GM18909 (cell line): ENCODE data around the gene DYNC2H1.

Source experiments
- ATAC-seq: cut with Tn5 transposase; IDR thresholded peaks from one replicate; pipeline ENCODE4 v1.9.1; 2021; ENCODE audit warnings: mild to moderate bottlenecking; ENCODE audit not compliant: unreplicated experiment, poor library complexity

DYNC2H1 gene

DNA sequence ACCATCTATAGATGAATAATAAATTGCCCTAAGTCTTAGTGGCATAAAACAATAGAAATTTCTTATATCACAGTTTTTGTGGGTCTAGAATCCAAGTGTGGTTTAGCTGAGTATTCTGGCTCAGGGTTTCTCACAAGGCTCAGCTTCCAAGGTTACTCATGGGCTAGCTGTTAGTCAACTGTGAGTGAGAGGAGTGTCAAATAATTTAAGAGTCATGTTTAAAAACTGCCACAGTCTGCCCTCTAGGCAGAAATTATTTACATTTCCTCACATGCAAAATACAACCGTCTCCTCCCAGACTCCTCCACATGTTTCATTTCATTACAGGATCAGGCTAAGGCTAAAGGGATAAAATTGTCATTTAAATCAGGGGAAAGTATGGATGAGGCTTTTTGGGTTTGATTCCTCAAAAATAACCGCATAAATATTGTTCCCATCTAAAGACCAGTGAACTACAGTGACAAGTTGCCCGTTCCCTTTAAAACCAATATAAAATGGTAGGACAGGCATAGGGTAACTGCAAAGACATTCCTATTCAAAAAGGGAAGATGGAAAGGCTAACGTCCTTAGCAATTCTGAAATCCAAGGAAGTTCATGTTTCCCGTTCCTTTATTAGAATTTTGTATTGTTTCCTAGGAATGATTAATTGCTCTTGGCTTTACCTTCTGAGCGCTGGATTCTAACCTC, 324.3 kb downstream of the DYNC2H1 start:
- no peak for ATAC-seq

DNA sequence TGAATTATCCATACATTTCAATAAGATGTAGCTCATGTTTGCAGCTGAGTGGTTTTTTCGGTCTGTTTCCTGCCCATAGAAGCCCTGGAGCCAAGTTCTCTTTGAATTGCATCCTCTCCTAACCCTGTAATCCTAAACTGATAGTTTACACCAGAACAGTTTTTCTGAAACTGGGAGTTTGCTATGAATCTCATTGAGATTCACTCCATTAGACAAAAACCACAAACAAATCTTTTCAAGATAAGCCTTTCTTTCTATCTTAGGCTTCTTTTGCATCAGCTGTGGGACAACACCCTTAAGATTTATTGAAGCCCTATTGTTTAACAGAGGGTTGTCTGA, 324.8 kb downstream of the DYNC2H1 start:
- ATAC-seq = no peak

DNA sequence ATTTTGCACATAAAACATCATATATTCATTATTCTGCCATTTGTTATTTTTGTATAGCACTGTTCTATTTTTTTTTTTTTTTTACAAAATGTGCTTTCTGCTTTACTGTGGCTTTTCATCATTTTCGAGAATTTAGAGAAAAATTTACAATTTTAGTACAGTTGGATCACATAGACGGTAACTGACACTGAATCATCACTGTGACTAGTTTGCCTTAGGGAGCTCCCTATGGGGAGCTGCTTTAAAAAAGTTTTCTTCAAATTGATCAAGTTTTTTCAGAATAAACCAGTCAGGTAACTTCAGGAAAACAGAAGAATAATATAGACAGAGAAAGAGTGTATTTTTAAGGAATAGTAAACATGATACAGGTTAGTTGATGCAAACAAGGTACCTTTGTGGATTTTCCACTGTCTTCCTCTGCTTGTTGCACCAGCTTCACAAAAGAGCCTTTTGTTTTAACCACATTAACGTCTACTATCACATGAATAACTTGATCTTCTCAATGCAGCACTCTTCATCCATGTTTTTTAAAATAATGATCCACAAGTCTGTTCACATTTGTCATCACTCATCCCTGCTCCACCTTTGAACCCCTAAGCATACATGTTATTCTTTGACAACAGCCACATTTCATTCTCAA, 327.0 kb downstream of the DYNC2H1 start:
- no peak for ATAC-seq

DNA sequence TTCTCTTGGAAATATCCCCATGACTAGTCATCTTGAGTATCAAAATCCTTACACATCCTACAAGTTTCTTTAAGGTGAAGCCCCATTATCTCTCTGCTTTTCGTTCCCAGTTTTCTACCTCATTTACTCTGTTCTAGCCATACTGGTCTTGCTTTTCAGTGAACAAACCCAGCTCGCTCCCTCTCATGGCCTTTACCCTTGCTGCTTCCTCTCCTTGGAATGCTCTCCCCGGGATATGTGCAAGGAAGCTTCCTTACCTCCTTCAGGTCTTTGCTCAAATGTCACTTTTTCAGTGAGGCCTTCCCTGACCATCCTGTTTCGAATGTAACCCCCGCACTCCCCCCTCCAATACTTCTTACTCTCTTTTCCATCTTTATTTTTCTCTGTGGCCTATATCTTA, 331.8 kb downstream of the DYNC2H1 start:
- no peak for ATAC-seq

DNA sequence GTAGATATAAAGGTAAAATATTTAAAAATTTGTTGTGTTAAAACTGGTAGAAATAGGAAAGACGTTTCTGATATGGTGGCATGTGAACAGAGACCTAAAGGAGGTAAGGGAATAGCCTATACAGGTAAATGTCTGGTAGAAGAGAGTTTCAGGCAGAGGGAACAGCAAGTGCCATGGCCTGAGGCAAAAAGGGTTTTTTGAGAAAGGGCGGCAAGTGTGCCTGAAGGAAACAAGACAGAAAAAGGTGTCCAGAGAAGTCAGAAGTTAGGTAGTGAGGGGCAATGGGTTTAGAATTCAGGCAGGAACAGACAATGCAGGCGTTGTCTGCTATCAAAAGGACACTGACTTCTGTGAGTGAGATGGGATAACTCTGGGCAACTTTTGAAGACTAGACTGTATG, 339.7 kb downstream of the DYNC2H1 start:
- ATAC-seq = no peak

DNA sequence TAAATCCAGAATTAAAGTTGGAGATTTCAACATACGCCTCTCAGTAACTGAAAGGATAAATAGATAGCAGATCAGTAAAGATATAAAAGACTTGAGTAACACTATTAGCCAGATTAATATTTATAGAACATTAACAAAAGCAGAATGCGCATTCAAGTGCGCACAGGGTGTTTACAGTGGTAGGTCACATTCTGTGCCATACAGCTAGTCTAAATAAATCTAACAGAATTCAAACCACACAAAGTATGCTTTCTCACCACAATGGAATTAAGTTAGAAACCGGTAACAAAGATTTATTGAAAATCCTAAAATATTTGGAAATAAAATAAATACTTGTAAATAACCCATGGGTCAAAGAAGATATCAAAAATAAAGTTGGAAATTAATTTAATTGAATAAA, 341.0 kb downstream of the DYNC2H1 start:
- no peak for ATAC-seq

DNA sequence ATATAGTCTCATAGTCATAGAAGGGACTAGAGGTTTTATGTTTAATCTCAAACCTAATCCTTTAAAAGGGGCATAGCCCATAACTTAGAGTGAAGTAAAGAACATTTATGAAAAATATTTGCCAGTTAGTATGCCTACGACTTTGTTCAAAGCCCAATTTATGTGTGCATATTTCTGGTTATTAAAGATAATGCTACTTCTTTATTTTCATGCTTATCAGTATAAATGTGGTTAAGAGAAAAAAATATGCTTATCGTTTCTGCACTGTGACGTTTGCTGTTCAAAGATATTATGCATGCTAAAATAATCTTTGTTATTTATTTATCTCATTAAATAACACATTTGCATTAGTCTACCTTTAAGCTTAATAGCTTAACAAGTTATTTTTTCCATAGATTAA, 343.9 kb downstream of the DYNC2H1 start:
- no peak for ATAC-seq

DNA sequence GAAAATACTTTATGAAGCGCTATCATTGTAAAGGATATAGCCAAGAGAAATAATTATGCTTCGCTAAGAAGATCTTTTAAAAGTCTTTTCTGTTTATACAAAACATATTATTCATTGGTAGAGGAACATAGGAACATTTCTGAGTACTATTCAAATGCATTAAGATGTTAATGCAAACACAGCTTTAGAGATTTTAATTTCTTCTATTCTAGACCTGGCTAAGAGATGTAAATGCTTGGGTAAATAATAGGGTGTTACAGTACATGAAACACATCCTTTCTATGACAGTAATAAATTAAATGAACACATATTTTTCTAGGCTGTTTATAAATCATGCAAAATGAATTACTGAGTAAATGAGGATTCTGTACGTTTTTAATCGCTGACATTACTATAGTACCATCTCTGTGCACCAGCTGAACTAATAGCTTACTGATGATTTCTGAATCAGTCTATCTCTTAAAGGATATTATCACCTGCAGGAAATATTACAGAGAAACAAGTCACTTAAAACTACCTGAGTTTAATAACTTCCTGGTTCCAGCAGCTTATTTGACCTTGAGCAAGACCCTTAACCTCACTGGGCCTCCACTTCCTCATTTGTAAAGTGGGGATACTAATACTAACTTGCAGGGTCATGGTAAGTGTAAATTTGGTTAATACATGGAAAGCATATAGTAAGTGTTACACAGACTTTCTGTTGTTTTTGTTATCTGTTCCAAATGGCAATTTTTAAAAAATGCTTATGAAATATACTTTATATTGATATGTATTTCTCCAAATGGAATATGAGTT, 344.9 kb downstream of the DYNC2H1 start:
- no peak for ATAC-seq

DNA sequence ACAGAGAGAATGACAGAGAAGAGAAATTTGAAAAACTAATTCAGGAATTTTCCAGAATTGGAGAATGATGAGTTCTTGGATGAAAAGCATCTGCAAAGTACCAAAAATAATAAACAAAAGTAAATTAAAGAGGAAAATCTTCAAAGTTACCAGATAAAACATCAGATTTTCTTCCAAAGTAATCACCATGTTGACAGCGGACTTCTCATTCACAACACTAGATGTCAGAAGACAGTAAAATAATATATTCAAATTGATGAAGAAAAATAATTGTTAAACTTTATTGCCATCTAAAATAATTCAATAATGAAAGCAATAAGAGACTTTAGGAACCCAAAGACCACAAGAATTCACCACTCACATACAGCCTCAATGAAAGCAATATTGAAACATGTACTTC, 355.2 kb downstream of the DYNC2H1 start:
- ATAC-seq = no peak

DNA sequence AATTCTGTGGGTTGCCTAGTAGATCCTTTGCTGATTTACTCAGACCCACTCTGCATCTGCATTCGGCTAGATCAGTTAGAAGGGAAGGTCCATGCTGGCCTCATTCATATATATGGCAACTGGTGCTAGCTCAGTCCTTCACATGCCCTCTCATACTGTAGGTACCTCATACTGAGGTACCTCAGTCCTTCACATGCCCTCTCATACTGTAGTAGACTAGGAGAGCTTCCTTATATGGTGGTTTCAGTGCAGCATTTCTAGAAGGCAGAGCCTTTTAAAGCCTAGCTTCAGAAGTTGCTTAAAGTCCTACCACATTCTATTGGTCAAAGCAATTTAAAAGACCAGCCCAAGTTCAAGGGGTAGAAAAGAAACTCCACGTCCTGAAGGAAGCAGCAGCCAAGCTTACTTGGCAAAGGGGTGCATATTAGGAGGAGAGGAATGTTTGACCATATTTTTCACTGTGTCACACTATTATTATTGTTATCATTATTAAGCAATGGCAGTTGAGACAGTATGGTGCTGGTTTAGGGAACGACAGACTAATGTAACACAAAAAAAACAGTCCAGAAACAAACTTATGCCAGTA, 356.4 kb downstream of the DYNC2H1 start:
- no peak for ATAC-seq

DNA sequence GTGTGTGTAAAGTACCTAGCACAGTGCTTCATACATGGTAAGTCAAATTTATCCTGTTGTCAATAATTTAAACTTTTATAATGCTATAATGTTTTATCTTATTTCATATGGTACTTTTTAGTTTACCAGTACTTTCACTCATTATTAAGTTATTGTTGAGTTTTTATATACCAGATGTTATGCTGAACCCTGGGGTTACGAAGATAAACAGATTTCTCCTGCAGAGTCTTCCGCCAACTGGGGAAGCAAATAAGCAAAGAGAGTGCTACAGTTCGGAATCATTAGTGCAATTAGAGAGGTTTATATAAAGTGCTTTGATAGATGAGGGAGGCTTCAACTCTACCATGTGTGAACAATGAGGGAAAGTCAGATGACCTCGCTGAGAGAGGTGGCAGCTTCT, 362.3 kb downstream of the DYNC2H1 start:
- ATAC-seq = no peak

DNA sequence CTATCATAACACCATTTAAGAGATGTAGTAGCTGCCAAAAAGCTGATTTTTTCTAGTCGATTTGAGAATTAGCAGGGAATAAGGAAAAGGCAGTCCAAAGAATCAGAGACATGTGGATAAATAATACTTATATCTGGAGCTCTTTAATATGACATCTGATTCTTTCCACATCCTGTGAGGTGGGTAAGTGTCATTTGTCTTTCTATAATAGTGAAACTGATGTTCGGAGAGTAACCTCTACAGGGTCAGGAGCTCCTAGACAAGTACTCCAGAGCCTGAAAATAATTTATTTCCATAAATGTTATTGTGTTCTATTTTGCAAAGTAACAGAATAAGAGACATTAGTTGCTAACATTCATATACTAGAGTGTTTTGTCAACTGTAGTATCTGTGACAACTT, 367.6 kb downstream of the DYNC2H1 start:
- ATAC-seq = no peak

DNA sequence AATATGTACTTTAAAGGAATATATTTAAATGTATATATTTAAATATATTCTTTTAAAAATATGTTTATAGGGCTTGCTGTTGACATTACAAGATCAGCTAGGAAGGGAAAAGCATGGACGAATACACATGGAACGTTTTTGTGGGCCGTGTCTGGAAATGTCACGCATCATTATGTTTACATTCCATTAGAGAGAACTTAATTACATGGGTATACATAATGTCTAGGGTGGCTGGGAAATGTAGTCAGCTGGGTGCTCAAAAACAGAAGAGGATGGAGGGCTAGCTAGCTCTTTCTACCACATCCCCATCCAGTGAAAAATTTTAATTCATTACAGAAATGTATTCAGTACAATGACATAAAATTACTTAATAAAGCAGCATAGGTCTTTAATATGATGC, 371.2 kb downstream of the DYNC2H1 start:
- ATAC-seq = no peak

DNA sequence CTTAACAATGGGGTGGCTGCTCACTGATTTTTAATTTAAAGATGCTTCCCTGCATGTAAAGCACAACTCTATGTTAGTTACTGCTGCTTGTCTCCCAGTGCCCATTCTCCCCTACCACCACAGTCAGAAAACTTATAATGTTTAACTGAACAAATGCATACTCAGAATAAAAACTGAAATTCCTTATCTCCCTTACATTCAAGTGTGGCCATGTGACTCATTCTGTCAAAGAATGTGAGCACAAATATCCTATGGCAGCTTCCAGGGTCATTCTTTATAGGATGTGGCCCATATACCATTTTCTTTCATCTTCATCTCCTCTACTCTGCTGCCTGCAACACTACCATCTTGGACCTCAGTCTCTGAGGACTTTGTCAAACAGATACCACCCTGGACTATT, 374.8 kb downstream of the DYNC2H1 start:
- ATAC-seq = no peak

DNA sequence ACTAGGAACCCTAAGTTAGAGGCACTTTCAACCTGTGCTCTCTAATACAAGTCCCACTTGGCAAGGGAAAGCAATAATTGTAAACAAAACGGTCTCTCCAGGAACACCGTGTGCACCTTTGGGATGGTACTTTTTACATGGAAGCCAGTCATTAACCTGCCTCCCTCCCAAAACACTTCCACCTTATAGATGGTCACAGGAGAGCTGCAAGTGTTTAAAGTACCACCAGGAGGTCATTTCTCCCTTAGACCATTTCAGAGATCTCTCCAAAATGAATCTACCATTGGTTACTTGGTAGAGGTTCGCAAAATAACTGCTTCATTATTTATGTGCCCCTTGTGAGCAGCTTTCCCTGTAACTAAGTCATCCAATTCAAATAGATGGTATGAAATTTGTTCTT, 375.3 kb downstream of the DYNC2H1 start:
- no peak for ATAC-seq

DNA sequence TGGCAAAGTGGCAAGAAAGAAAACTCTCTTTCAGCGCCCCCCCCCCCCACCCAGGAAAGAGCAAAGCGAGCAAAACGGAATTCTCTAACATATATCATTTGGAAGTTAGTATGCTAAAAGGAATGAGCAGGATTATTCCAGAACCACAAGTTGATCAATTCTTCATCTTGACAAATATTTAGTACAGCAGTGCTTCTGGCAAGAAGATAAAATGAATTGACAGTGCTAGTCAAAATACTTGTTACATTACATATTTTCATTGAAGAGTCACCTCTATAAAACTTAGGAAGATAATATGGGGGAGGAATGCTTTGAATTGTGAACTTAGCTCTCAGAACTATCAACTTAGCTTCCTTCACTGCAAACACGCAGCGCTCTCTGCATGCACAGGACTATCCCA, 377.4 kb downstream of the DYNC2H1 start:
- ATAC-seq = no peak

DNA sequence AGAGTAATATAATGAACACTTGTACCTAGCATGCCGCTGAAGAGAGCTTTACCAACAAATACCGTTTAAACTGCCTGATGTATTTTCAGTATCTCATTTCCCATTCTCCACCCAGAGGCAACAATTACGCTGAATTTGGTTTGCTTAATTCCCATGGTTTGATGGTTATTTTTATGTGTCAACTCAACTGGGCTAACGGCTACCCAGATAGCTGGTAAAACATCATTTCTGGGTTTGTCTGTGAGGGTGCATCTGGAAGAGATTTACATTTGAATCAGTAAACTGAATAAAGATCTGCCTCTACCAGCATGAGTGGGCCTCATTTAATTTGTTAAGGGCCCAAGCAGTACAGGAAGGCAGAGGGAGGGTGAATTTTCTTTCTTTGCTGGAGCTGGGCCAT, 377.9 kb downstream of the DYNC2H1 start:
- ATAC-seq = no peak

DNA sequence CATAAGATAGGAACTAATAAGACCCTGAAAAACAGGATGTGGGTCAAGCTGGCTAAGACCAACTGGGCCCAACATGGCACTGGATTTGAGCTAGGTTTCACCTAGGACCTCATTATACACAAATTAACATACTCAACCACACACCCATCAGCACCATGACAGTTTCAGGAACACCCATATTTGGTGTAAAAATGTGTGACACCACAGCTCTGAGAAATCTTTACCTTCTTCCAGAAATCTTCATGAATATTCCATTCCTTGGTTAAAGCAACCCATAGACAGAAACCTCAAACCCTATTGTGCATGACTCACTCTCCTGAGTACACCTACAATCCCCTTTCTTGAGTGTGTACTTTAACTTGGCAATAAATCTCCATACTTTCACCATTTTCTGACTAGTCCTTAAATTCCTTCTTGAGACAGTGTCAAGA, 378.8 kb downstream of the DYNC2H1 start:
- ATAC-seq = no peak

DNA sequence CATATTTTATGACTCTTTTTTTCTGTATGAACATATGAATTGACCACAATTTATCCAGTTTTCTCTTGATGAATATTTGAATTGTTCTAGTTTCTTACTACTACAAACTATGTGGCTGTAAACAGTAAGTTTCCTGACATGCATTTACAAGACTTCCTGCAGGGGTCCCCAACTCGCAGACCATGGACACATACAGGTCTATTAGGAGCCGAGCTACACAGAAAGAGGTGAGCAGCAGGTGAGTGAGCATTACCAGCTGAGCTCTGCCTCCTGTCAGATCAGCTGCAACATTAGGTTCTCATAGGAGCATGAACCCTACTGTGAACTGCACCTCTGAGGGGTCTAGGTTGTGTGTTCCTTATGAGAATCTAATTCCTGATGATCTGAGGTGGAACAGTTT, 379.4 kb downstream of the DYNC2H1 start:
- no peak for ATAC-seq

DNA sequence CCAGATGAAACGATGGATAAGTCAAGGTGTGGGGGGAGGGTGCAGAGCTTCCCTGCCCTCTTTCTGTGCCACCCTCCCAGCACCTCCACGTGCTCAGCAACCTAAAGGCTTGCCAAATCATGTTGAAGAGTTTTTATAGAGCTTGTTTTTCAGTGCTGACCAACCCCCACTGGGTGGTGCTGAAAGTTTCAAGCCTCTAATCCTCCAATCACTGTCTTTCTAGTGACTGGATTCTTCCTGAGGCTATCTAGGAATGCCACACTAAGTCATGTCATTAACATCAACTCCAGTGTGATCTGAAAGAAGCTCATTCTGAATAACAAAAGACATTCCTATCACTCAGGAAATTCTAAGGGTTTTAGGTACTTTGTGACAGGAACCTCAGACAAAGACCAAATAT, 382.6 kb downstream of the DYNC2H1 start:
- no peak for ATAC-seq

DNA sequence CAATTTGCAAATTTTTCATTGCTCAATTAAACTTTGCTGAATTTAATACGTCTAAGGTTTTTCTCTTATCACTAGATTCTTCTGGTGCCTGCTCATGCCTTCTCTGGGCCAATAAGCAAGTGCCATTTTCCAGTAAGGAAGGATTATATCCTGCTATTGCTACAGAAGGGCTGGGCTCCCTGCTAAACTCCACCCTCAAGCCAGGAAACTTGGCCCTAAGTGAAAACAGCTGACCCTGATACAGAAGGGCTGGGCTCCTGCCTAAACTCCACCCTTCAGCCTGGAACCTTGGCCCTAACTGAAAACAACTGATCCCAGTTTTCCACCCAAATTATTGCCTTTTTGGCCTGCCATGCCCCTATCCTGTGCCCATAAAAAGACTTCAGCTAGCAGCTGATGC, 385.3 kb downstream of the DYNC2H1 start:
- no peak for ATAC-seq
